Ovary (tissue), 3 donors: ENCODE data around the gene COG5.

Experiments used
- EP300 ChIP-seq: sonication (generic); formaldehyde crosslinking; IDR thresholded peaks from one replicate; pipeline ENCODE4 v1.6.1; 2017; ENCODE audit warnings: antibody characterized with exemption
- POLR2A ChIP-seq: fragments of 450-650 bp; IDR thresholded peaks from one replicate; pipeline ENCODE4 v1.6.1; 2017; ENCODE audit warnings: antibody characterized with exemption, mild to moderate bottlenecking, moderate library complexity
- TF ChIP-seq, protein P1 (sequence below), 3 donors: fragments of 450-650 bp in 2 of 3; fragments of 200-600 bp in 1 of 3; IDR thresholded peaks; one replicate each; pipeline versions ENCODE4 v1.5.1 to v1.8.0; 2016 to 2022; ENCODE audit warnings: antibody characterized with exemption in 3 of 3, mild to moderate bottlenecking in 1 of 3
- donor health status: DM: no; HTN: no; CAD: no.

DNA sequence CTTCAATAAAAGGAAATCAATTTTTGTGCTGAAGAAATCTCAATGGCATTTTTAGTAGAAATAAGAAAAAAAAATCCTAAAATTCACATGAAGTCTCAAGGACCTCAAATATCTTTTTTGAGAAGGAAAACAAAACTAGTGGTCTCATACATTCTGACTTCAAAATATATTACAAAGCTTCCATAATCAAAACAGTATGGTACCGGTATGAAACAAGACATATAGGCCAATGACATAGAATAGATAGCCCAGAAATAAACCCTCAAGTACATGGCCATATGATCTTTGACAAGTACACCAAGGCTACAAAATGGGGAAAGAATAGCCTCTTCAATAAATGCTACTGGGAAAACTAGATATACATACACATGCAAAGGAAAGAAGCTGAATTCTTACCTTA, 225.6 kb downstream of the COG5 start:
- TF ChIP-seq, protein P1, sequence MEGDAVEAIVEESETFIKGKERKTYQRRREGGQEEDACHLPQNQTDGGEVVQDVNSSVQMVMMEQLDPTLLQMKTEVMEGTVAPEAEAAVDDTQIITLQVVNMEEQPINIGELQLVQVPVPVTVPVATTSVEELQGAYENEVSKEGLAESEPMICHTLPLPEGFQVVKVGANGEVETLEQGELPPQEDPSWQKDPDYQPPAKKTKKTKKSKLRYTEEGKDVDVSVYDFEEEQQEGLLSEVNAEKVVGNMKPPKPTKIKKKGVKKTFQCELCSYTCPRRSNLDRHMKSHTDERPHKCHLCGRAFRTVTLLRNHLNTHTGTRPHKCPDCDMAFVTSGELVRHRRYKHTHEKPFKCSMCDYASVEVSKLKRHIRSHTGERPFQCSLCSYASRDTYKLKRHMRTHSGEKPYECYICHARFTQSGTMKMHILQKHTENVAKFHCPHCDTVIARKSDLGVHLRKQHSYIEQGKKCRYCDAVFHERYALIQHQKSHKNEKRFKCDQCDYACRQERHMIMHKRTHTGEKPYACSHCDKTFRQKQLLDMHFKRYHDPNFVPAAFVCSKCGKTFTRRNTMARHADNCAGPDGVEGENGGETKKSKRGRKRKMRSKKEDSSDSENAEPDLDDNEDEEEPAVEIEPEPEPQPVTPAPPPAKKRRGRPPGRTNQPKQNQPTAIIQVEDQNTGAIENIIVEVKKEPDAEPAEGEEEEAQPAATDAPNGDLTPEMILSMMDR (IDR thresholded peaks at IDR 0.05) = no peak
- no peak for TF ChIP-seq POLR2A
- no peak for TF ChIP-seq EP300
